ENCODE measurements around the gene ALDH8A1. TPM values are rescaled to one million over a fixed set of nuclear protein-coding genes. Genes with fewer than 3 reads are reported as not detected.

Gene ALDH8A1
- 2.8 and 4.5 TPM in 2 replicates for total RNA-seq

GRCh38 chr6:134949927-134950326 lies at the start of gene ALDH8A1:
ALDH8A1 (minus strand) TSS chr6:134950101; CDS start chr6:134950053, 48 bp downstream.
- intact Hi-C loops (cut with micrococcal nuclease) = no loop called here

- intact Hi-C loops (cut with micrococcal nuclease) = no loop called here
Measured at GRCh38 chr6:134999107-134999506, 49.2 kb upstream of the ALDH8A1 start.

GRCh38 chr6:134997133-134997995 lies 47.5 kb upstream of the ALDH8A1 start:
- intact Hi-C loops (cut with micrococcal nuclease) = no loop called here

GRCh38 chr6:134995536-134995935 lies 45.6 kb upstream of the ALDH8A1 start:
- intact Hi-C loops (cut with micrococcal nuclease) = no loop called here

GRCh38 chr6:134994431-134994830 lies 44.5 kb upstream of the ALDH8A1 start:
- intact Hi-C loops (cut with micrococcal nuclease) = no loop called here

- intact Hi-C loops (cut with micrococcal nuclease) = no loop called here
Measured at GRCh38 chr6:134992155-134992554, 42.3 kb upstream of the ALDH8A1 start.

- intact Hi-C loops (cut with micrococcal nuclease) = no loop called here
Measured at GRCh38 chr6:134990262-134990661, 40.4 kb upstream of the ALDH8A1 start.

GRCh38 chr6:134984821-134985220 lies 34.9 kb upstream of the ALDH8A1 start:
- intact Hi-C loops (cut with micrococcal nuclease) = no loop called here

GRCh38 chr6:134983823-134984222 lies 33.9 kb upstream of the ALDH8A1 start:
- intact Hi-C loops (cut with micrococcal nuclease) = no loop called here

- intact Hi-C loops (cut with micrococcal nuclease) = no loop called here
Measured at GRCh38 chr6:134982161-134982560, 32.3 kb upstream of the ALDH8A1 start.

GRCh38 chr6:134980846-134981245 lies 30.9 kb upstream of the ALDH8A1 start:
- intact Hi-C loops (cut with micrococcal nuclease) = no loop called here

- intact Hi-C loops (cut with micrococcal nuclease) = loop anchor here (1.0 to 5.0 kb wide), 10 partner anchors 35 to 732 kb away; partner anchors contain the start of genes AHI1 and HBS1L
Measured at GRCh38 chr6:134979142-134979541, 29.2 kb upstream of the ALDH8A1 start.

GRCh38 chr6:134974370-134974769 lies 24.5 kb upstream of the ALDH8A1 start:
- intact Hi-C loops (cut with micrococcal nuclease) = no loop called here

- intact Hi-C loops (cut with micrococcal nuclease) = no loop called here
Measured at GRCh38 chr6:134967711-134968110, 17.8 kb upstream of the ALDH8A1 start.

- intact Hi-C loops (cut with micrococcal nuclease) = no loop called here
Measured at GRCh38 chr6:134964451-134965203, 14.7 kb upstream of the ALDH8A1 start.

- intact Hi-C loops (cut with micrococcal nuclease) = no loop called here
Measured at GRCh38 chr6:134962421-134962820, 12.5 kb upstream of the ALDH8A1 start.

GRCh38 chr6:134961366-134961765 lies 11.5 kb upstream of the ALDH8A1 start:
- intact Hi-C loops (cut with micrococcal nuclease) = no loop called here

GRCh38 chr6:134959603-134960002 lies 9.7 kb upstream of the ALDH8A1 start:
- intact Hi-C loops (cut with micrococcal nuclease) = no loop called here

- intact Hi-C loops (cut with micrococcal nuclease) = no loop called here
Measured at GRCh38 chr6:134956676-134957075, 6.8 kb upstream of the ALDH8A1 start.

- intact Hi-C loops (cut with micrococcal nuclease) = no loop called here
Measured at GRCh38 chr6:134956032-134956431, 6.1 kb upstream of the ALDH8A1 start.

- intact Hi-C loops (cut with micrococcal nuclease) = no loop called here
Measured at GRCh38 chr6:134954272-134955000, 4.5 kb upstream of the ALDH8A1 start.

Measured in T-helper 1 cell treated with Interleukin-12 subunit alpha and Interleukin-12 subunit beta and Interleukin-4 antibody, amounts not matched to agents 30 ng/mL and 1 ng/mL, for 36 hours (primary cell).